ACHN (cell line): ENCODE results near the gene MPO.

Experiments used
- DNase-seq: peaks from one replicate; pipeline ENCODE4 v3.0.0-alpha.2; 2015
- in situ Hi-C: cut with HindIII; loops from 2 replicates; pipeline ENCODE4 v1.10.0; 2017; ENCODE audit warnings: low sequenced_read_pairs, low pct_ligation_motif_present, low pct_unique_long_range_greater_than_20kb

The MPO gene

DNA sequence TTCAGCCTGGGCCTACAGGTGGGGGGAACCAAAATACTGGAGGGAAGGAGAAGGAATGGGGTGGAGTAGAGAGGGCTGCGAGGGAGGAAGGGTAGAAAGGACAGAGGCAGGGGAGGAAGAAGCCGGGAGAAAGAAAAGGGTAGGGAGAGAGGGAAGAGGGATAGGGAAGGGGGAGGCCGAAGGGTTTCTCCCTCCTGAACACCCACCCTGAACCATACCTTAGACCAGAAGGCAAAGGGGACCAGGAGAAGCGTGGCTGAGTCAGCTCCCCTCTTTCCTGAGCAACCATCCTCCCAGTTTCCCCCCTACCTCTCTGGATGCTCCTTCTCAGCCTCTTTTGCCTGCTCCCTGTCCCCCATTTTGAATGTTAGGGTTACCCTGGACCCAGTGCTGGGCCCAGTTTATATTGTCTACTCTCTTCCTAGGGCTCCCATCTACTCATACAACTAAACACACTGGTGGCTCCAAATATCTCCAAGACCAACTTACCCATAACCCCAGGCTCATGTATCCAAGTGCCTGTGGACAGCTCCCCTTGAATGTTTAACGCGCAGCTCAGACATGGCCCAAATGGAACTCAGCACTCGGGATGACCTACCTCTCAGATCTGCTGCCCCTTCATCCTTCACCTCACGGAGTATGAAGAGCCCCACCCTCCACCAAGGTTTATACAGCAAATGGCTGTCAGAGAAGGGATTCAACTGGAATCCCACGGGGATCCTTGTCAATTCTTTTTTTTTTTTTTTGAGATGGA, 40.0 kb upstream of the MPO start:
- no peak for DNase-seq
- in situ Hi-C loops, result no loop called here

DNA sequence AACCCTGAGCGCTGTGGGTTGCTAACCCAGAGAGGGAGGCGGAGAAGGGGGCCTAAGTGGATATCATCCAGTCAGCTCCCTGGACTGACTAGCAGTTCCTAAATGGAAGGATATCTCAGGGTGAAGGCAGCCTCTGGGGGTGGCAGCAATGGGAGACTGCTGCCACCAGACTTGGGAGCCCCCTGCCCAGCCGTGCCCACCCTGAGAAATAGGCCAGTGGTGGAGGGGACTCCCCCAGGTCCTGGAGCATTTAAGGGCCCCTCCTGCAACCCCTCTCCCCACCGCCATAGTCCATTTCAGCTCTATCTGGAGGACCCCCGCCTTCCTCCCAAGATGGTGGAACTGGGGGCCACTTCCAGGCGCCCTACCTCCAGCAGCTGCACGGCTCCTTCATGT, 39.4 kb upstream of the MPO start:
- DNase-seq, result no peak
- in situ Hi-C loops, result no loop called here

DNA sequence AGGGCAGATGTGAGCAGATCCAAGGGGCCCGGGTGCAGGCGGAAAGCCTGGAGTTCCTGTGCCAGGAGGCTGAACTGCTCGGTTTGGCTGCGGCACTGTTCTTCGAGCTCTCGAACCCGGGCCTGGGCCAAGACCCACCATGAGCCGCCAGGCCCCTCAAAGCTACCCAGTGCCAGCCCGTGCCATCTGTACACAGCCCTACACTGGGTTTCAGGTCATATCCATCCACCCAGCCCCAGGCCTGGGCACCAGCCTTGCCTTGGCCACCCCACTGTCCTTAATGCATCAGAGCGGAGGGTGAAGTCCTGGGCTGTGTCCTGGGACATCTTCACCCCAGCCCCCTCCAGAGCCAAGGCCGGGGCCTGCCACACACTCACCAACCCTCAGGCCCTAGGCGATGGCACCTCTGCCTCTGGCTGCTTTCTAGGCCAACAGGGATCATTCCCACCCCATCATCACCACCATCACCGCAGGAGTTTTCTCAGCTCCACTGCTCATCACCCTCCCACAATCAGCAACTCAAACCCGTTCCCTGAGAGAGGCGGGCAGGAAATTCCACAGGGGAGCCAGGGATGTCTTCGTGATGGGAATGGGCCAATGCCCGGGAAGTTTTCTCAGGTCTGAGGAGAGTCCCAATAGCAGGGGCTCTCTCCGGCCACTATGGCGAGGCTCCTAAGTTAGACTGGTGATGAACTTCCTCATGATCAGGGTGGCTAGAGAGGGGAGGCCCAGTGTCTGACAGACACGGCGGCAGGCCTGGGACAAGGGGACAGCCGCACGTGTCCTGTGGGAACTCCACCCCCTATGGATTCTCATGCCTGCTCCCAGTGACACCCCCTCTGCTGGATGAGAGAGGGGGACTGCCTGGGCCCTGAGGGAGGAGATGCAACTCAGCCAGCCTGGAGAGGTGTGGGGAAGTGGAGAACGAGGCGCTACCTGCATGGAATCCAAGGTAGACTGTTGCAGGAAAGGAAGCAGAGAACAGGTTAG, 38.7 kb upstream of the MPO start:
- DNase-seq, result no peak
- in situ Hi-C loops, result no loop called here

DNA sequence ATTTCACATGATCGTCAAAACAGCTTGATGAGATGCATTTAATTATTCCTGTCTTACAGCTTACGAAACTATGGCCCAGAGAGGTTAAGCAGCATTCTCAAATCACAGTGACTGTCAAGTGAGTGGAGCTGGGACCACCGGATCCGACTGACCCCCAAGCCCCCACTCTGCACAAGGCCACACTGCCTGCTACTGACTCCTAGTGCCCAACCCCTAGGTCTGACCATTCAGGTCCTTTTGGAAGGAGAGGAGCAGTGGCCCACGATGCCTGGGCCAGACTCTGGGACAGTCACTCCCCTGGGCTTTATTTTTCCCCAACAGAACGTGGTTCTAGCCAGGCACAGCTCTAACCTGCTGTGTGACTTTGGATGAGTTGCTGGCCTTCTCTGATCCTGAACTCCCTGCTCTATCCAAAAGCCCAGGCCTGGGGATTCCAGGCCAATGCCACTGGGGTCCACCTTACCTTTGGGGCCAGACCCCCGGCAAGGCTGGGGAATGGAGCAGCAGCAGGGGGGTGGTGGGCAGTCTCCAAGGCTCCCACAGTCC, 38.0 kb upstream of the MPO start:
- no peak for DNase-seq
- in situ Hi-C loops, result no loop called here

DNA sequence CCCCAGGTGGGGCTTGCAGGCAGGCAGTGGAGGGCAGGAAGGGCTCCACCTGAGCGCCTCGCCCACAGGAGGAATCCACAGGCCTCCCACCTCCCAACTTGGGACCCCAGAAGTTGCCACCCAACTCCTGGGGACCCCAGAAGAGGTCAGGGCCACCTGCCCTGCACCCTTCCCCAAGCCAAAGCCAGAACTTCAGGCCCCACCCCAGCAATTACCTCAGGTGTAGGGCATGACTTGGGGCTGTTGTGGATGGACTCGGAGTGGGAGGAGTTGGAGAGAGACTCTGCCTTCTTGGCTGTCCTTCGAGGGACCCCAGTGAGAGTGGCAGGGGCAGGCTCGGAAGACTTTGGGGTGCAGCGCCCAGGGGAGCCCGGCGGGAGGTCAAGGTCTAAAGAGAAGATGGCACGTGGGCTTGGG, 37.3 kb upstream of the MPO start:
- DNase-seq, result no peak
- in situ Hi-C loops, result no loop called here

DNA sequence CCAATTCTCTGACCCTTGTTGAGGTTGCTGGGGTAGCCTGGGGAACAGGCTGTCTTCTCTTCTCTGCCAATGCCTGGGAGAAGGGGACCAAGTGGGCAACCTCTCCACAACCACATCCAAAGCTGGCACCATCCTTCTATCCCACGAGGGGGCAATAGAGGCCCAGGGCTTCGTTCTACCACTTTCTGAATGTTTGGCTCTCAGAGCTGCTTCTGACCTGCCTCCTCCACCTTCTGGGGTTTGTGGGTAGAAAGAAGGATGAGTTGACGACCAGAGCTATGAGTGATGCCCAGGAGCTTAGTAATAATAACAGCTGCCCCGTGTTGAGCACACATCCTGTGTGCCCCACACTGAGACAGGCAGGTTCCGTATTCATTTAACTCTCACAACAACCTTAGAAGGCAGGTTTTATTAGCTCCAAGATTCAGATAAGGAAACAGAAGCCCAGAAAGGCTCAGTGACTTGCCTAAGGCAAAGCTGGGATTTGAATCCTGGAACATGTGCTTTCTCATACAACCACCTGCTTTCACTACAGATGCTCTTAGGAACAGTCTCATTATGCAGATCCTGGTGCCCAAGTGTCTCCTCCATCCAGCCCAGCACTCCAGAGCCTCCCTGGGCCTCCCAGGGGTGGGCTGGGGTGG, 36.8 kb upstream of the MPO start:
- in situ Hi-C loops, result no loop called here
- peak; percentile 66 for DNase-seq

DNA sequence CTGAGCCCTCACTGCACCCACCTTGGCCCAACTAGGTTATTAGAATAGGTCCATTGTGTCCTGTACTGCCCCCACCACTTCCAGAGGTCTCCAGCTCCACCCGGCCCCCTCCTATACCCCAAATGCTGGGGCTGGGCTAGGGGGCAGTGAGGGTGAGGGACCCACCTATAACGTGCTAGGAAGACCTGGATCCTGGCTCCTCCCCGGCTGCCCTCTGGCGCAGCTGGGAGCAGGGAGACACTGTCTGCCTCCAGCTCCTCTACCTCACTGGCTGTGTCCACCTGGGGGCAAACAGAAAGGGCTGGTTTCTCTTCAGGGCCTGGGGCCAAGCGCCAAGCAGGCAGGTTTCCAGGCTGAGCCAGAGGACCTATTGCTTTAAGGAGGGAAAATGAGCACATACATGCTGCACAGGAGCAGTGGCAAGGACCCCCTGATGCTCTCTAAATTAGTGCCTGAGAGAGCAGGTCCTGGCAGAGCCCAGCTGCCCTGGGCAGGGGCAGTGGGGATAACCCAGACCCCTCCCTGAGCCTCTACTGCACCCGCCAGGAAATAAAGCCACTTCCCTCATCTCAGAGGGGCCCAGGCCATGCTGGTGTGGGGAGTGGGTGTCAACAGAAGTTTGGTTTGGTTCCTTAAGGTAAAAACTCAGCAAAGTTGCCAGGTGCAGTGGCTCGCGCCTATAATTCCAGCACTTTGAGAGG, 35.7 kb upstream of the MPO start:
- DNase-seq, result no peak
- in situ Hi-C loops, result no loop called here

DNA sequence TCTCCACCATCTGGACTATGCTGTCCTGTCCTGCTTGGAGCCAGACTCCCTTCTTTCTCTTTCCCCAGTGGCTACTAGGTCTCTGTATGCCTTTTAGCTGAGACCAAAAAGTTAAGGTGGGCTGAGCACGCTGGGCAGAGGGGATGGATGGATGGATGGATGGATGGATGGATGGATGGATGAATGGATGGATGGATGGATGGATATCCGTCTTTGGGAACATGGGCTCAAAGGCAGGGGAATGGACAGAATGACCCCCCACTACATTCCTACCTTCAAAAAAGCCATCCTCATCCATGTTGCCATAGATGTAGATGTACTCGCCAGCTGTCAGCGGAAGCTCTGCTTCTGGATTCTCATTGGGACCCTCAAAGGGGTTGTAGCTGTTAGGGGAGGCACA, 35.0 kb upstream of the MPO start:
- in situ Hi-C loops, result no loop called here
- DNase-seq, result no peak

DNA sequence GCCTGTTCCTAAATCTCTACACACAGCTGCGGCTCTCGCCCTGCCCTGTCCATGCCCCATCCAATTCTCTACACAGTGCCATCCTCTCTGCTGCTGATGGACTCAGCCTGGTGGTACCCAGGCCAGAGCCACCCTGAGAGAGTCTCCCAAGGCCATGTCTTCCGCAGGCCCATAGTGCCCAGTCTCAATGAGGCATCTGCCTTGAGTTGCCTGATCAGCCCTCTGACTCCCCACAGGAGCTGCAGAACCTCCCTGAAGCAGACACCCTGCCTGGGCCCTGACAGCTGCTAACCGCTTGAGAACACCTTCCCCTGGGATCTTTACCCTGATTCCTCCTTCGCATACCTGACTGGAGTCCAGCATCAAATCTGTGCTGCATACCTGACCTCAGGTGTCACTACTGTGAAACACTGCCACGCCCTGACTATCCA, 34.6 kb upstream of the MPO start:
- DNase-seq, result no peak
- in situ Hi-C loops, result no loop called here

DNA sequence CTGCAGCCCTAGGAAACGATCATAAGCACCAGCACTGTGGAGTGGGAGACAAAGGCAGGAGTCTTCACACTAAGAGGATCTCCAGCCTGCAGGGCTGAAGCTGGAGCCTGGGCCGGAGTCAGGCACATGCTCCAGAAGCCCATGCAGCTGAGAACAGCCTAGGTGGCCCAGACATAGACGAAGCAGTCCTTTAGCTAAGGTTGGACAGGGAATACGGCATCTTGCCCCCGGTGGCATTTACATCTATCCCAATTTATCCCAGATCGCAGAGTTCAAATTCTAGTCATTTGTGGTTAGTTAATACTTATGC, 33.9 kb upstream of the MPO start:
- in situ Hi-C loops, result no loop called here
- no peak for DNase-seq

DNA sequence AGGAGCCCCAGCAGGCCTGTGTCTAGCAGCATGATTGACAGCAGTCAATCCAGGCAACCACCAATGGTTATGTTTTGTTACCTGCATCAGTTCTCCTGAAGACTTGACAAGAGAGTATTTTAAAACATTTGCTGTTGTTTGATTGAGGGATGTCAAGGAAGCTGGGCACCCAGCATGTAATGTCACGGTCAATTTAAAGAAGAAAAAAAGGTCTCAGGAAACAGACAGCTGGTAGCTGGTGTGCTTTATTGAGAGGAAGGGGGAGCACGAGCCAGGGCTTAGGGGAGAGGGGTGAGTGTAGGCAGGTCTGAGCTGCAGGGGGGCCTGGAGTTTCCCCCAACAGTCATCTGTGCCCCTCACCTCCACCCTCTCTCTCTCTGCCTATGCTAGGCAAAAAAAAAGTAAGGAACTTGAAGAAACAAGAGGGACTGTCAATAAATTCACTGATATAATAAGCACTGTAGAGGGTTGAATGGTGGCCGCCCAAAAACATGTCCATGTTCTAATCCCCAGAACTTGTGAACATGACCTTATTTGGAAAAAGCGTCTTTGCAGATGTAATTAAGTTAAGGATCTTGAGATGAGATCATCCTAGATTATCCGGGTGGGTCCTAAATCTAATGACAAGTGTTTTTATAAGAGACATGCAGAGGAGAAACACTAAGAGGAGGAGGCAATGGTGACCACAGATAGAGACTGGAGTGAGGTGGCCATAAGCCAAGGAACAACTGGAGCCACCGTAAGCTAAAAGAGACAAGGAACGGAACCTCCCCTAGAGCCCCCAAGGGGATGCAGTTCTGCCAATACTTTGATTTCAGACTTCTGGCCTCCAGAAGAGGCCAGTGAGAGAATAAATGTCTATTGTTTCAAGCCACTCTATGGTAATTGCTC, 33.3 kb upstream of the MPO start:
- DNase-seq, result no peak
- in situ Hi-C loops, result no loop called here

DNA sequence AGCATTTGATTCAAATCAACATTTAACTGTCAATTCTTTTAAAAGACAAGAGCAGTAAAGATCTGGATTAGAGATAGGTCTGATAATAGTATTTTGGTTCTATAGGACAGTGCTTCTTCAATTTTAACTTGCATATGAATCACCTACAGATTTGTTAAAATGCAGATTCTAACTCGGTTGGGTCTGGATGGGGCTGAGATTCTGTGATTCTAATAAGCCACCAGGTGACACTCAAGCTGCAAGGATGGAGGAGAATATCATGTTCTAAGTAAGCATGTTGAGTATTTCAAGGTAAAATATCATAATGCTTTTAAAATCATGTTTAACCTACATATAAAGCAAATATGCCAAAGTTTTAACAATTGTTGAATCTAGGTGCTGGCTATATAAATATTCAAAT, 32.1 kb upstream of the MPO start:
- in situ Hi-C loops, result no loop called here
- DNase-seq, result no peak

DNA sequence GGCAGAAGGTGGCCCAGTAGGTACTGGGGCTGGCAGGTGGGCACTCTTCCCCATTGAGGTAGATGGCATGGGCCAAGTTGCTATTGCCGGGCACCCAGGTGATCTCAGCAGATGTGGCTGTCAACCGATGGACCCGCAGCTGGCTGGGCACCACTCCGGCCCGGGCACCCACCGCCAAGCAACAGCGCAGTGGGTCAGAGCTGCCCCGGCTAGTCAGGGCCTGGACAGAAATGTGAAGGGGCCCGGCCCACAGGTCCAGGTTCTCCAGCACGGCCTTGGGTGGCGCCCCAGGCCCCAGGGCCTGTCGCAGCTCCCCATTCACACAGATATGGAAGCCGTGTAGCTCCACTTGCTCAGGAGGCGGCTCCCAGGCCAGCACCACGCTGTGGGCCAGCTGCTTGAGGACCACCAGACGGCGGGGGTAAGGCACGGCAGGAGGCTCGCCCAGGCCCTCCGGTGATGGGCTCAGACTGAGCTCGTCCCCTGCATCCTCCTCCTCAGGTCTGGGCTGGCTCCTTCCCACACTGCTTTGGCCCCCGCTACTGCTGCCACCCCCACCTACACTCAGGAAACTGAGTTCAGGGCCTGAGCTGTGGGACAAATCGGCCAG, 31.4 kb upstream of the MPO start:
- in situ Hi-C loops, result no loop called here
- DNase-seq, result no peak

DNA sequence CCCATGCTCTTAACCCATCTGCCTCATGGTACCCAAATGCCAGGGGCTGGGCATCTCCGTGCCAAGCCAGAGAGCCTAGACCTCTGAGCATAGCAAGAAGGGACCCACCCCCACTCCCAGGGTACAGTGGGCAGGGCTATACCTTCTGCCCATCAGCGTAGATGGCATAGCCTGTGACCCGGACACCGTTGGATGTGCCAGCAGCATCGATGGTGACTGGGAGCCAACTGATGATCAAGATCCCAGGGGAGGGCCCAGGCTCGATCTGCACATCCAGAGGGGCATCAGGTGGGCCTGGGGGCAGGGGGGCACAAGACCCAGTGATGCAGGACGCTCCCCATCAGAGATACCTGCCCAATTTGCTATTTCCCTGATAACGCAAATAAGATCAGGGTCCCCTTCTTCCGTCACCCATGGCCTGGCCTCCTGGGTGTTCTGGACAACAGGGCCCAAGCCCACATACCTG, 30.7 kb upstream of the MPO start:
- in situ Hi-C loops, result no loop called here
- no peak for DNase-seq

DNA sequence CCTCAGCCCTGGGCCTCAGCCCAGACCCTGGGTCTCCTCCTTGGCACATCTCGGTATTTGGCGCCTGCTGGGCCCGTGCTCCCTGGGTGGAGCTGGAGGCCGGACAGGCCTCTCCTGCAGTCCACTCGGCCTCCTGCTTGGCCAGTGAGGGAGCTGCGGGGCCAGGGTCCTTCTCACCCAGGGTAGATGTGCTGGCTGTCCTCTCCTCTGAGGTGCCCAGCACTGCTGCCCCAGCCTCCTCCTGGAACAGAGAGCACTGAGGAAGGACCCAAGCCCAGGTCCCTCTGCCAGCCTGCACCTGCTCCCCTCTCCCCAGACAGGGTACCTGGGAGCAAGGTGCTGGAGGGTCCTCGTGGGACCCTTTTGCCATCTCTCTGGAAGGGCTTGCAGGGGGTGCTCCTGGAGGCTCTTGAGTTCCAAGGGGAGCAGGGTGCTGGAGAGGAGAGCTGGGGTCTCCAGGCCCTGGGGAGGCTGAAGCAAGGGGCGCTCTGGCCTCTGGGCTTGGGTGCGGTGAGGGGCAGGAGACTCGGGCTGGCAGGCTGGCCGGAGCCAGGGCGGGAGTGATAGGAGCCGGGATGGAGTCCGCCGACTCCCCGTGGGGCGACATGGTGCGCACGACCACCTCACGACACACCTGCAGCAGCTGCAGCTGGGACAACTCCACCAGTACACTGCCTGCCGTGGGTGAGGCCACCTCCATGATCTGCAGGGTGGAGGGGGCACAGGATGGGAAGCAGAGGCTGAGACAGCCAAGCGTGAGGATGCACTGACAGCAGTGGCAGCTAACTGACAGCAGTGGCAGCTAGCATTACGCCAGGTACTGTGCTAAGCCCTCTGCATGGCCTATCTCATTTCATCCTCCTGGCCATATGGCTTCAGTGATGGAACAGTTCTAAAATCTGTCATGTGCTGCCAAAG, 30.0 kb upstream of the MPO start:
- in situ Hi-C loops, result no loop called here
- no peak for DNase-seq

DNA sequence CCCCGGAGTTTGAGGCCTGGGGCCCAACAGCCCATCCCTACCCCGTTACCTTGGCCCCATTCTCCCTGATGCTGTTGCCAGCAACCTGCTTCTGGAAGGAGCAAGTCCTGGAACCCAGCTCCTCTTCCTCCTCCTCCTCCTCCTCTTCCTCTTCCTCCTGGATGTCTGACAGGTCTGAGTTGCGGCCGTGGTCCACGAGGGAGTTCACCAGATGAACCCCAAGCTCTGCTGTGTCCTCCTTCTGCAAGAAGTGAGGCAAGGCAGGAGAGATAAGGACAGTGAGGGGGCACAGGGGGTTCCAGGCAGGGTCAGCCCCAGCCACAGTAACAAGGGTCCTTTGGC, 29.2 kb upstream of the MPO start:
- no peak for DNase-seq
- in situ Hi-C loops, result no loop called here
